NCI-H1105 (cell line): ENCODE data around the gene TRAF2.

Experiments used
- DNase-seq: peaks from one replicate; lab custom pipeline; 2025; lab: John Stamatoyannopoulos, UW

The TRAF2 gene

DNA sequence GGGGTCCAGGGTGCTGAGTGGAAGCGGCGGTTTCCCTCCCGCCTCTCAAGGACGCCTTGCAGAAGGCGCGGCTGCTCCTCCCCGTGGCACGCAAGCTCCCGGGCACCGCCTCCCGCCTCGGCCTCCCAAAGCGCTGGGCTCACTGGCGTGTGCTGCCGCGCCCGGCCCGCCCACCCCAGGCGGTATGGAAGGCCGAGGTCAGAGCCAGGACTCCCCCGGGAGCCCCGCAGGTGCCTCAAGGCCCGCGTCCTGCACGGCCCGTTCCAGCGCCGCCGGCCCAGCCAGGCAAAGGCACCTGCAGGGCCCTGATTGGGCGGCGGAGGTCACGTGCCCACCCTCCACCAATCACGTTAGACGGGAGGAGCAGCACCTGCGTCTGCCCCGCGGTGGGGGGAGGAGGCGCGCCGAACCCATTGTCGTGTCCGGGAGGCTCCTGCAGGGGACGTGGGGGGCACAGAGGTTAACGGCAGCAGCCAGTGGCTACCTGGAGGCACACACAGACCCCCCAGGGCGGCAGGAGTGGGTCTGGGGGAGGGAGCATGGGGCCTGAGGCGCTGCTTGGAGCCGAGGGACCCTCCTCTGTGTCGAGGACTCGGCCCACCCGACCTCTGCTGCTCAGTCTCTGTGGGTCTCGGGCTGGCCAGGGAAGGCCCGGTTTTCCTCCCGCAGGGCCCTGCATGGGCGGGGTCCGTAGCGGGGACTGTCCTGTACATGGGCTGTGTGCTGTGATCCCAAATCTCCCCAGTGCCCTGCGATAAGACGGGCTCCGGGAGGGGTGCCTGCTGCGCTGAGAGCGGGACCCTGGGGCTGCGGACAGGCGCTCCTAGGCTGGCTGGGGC is 63.7 kb downstream of the TRAF2 start:
- peak; percentile 94 for DNase-seq

DNA sequence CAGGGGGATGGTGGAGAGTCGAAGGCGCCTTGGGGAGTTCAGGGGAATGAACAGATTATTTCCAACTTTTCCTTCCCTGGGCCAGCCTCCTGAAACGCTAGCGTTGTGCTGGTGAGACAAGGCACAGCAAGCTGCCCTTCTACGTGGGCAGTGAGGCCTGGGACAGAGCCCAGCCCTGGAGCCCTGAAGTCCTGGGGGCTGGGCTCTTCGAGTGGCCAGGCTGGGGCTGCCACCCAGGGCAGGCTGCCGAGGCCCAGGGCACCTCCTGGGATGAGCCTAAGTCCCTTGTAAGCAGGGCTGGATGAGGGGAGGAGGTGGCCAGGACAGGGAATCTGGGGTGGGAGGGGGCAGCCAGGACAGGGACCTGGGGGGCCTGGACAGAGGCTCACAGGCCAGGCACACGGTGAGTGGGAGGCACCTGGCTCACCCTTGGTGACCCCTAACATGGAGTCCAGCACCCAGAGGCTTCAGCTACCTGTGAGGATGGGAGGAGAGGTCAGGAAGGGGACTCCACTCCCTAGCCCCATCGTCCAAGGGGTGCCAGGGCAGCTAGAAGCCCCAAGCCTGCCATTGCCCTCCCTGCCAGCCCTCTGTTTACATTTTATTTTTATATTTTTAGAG is 64.5 kb downstream of the TRAF2 start:
- DNase-seq = no peak

DNA sequence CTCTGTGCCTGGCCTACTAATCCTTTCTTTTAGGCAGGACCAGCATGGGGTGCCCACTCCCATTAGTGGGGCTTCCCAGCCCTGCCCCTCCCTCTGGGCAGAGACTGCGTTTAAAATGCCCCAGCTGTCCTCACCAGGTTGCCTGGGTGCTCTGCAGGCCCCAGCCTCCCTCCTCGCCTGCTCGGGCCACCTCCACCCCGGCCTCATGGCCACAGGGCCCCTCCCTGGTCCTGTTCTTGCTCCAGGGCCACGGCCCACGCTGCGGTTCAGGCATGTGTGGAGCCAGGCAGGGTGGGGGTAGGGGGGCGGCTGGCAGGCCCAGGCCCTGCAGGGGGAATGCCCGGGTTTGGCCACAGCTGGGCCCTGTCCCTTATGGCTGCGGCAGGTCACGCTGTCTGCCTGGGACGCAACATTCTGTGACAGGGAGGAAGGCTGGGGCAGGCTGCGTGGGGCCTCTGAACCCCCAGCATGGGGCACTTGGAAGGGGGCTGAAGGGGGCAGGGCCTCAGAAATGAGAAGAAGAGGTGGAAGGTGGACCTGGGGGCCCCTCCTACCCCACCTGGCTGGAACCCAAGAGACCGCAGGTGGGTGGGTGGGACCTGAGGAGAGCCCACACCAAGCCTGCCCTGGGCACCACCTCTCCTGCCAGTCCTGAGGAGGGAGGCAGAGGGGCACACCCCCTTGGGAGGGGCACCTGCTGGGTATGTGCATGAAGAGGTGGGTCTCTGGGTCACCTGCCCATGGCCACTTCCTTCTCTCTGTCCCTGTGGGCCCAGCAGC is 65.4 kb downstream of the TRAF2 start, which contains the start of gene LCN12:
LCN12 (plus strand) TSS at position 733 of the 780 bp plus-strand sequence. CDS start 55 bp downstream, outside the sequence.
- no peak for DNase-seq

DNA sequence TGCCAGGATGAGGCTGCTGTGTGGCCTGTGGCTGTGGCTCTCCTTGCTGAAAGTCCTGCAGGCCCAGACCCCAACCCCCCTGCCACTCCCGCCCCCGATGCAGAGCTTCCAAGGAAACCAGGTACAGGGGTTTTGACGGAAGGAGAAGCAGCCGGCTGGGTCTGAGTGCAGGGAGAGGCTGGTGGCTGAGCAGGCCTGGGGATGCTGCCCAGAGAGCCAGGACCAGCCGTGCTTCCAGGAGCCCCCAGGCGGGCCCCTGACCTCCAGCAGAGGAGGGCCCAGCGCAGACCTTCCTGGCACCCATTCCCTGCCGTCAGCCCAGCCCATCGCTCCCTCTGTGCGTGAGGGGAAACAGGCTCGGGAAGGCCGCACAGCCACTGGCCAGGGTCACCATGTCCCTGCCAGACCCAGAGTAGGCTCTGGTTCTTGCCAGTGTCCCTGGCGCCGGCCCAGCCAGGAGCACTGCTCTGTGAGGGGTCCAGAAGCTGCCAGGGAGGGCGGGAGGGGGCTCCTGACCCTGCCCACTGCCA is 66.1 kb downstream of the TRAF2 start:
- no peak for DNase-seq

DNA sequence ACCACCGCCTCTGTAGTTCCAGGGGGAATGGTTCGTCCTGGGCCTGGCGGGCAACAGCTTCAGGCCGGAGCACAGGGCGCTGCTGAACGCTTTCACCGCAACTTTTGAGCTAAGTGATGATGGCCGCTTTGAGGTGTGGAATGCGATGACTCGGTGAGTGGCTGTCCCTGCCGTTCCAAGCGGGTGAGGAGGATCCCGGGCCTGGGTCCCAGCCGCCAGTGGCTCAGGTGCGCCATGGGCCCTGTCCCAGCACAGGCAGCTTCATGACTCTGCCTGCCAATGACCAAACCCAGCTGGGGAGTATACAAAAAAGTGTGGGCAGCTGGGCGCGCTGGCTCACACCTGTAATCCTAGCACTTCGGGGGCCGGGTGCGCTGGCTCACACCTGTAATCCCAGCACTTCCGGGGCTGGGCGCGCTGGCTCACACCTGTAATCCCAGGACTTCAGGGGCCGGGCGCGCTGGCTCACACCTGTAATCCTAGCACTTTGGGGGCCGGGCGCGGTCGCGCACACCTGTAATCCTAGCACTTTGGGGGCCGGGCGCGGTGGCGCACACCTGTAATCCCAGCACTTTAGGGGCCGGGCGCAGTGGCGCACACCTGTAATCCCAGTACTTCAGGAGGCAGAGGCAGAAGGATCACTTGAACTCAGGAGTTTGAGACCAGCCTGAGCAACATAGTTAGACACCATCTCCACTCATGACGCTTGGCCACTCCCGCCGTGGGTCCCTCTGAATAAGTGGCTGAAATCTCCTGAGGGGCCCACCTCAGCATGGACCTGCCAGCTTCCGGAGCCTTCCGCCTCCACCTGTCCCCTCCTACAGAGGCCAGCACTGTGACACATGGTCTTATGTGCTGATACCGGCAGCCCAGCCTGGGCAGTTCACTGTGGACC is 66.8 kb downstream of the TRAF2 start:
- no peak for DNase-seq

DNA sequence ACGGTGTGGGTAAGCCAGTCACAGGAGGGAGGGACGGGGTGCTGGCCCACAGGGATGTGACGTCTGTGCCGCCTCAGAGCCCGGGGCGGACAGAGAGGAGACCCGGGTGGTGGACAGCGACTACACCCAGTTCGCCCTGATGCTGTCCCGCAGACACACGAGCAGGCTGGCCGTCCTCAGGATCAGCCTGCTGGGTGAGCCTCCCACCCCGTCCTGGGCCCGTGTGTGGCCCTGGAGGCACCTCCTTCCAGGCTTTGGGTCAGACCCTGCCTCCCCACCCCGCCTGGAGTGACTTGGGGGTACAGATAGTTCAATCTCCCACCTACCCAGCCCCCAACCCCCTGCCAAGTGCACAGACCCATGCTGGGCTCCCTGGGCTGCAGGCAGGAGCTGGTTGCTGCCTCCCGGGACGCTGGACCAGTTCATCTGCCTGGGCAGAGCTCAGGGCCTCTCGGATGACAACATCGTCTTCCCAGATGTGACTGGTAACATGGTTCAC is 67.5 kb downstream of the TRAF2 start:
- DNase-seq = no peak

DNA sequence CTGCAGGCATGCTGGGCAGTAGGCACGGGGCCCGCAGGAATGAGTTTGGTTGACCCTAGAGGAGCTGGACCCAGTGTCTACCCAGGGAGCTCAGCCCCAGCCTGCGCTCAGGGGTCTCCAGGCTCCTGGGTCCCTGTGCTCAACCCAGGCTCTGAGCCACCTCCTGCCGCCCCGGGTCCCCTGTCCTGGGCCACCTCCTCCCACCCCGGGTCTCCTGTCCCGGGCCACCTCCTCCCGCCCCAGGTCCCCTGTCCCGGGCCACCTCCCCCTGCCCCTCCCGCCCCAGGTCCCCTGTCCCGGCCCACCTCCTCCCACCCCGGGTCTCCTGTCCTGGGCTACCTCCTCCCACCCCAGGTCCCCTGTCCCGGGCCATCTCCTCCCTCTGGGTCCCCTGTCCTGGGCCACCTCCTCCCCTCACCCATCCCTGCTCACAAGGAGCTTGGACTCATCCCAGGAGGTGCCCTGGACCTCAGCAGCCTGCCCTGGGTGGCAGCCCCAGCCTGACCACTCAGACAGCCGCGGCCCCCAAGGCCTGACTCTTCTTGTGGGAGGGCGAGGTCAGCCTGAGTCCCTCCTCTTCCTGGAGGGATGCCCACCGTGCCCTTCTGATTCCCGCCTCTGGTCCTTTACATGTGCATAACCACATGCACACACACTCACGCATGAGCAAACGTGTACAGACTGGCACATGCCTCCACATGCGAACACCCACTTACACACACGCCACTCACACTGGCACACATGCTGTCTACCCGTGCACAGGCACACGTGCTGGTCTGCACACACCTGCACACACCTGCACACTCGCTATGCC is 68.2 kb downstream of the TRAF2 start:
- DNase-seq = no peak

DNA sequence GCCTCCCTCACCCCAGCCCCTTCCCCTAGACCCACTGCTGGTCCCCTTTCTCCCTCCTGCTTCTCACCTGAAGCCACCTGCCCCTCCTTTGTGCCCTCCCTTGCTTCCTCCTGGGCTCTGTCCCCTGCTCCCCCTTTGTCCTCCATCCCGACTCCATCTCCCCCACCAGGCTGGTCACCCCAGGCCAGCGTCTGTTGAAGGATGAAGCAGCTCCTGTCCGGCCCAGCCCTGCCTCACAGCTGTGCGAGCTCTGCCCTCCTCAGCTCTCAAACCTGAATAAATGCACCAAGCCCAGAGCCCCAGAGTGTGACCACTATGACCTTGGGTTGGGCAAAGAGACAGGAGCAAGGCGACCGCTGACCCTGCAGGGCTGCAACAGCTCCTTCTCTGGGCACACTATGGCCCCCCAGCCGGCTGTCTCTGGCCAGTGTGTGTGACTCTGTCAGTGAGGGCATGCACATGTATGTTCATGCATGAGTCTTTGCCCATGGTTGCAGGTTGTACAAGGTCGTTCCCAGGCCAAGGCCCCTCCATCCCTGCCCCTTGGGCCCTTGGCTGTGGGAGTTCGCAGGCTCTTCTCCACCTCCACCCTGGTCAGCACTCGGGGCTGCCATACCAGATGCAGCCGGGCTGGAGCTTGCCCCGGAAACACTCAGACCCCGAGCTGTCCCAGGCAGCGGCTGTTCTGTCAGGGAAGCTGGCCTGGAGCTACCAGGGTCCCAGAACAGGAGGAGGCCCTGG is 69.1 kb downstream of the TRAF2 start:
- DNase-seq = no peak

DNA sequence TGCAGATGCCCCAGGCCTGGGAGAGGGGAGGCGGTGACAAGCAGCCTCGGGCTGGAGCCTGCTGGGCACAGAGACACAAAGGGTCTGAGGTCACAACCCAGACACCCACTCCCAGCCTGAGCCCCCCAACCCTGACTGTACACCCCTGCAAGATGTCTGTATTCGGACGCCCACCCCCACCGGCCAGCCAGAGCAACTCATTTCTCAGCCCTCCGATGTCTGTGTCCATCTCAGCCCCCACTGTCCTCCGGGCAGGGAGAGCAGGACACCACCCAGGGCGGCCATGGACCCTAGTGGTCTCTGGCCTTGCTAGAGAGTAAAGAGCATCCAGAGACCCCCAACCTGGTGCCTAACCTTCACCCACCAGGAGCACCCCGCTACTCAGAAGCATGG is 69.6 kb downstream of the TRAF2 start:
- DNase-seq = no peak

DNA sequence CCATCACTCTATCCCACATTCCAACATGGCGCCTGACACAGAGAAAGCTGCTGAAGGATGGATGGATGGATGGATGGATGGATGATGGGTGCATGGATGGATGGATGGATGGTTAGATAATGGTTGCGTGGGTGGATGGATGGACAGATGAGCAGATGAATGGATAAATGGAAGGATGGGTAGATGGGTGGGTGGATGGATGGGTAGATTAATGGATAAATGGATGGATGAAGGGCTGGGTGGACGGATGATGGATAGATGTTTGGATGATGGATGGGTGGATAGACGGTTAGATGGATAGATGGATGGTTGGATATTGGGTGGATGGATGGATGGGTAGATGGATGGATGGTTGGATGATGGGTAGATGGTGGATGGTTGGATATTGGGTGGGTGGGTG is 70.3 kb downstream of the TRAF2 start:
- no peak for DNase-seq

DNA sequence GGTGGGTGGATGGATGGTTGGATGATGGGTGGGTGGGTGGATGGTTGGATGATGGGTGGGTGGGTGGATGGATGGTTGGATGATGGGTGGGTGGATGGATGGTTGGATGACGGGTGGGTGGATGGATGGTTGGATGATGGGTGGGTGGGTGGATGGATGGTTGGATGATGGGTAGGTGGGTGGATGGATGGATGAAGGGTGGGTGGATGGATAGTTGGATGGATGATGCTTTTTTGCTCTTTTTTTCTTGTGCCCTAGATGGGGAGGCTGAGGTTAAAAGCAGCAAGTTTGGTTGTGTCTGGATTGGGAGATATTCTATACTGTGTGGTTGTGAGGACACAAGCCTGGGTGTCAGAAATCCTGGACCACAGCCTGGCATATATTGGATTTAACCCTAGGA is 71.1 kb downstream of the TRAF2 start:
- no peak for DNase-seq

DNA sequence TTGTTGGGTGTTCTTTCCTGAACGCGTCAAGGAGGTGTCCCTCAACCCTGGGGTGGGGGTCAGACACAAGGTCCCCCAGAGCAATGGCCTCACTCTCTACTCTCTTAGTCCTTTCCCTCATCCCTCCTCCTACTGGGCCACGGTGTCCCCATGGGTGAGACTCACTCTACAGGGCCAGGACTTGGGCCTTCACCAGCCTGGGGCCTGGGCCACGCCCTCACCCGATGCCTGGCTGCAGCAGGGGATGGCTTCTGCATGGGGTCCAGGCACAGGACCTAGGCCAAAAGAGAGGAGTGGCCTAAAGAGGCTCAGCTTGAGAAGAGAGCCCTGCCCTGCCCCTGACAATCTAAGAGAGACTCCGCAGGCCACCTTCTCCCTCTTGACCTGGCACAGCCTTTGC is 71.6 kb downstream of the TRAF2 start:
- DNase-seq = no peak

DNA sequence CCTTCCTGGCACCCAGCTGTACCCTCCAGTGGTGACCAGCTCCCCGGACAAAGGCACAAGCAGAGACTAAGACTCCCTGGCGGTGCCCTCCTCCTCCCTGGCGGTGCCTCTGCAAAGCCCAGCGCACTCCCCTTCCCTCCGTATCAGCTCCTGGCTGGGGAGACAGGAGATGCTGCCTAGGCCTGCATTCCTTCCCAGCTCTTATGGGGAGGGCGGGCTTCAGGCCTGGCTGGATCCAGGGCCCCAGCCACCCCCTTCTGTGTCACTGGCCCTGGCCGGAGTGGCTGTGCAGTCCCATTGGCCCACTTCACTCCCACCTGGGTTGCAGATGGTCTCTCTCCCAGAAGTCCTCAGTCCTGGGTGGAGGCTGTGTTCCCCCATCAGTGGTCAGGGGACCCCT is 72.2 kb downstream of the TRAF2 start:
- DNase-seq = no peak

DNA sequence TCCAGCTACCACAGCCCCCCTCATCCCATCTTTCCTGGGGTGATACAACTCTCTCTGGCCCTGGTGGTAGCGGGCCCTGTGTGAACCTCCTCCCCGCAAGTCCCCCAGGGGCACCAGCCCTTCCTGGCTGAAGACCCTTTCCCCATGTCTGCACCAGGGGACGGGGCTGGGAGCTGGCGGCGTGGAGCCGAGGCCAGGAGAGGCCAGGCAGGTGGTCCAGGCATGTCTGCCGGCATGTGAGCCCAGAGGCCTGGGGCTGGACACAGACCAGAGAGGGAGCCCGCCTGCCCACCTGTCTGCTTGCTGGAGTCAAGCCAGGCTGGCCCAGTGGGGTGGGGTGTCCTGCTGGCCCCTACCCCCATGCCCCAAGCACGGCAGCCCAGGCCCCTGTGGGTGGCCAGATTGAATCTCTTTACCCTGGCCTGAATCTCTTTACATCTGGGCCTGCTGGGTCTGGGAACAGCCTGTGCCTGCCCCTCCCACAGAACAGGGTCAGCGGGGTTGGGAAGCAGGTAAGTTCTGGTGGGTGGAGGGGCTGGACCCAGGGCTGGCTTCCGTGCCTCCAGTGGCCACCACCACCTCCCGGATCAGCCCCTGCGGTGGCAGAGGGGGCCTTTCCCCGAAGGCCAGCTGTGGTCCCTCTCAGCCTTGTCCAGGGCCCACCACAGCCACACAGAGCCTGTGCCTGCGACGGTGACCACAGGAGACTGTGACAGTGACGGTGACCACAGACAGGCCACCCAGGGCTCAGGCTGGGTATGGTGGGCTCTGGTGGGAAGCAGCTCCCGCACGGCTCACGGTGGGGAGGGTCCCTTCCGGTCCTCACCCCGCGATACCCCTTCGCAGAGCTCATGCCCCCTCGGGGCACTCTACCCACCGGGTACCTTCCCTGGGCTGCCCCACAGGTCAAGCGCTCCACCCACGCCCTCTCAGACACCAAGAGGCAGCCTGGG is 72.9 kb downstream of the TRAF2 start:
- no peak for DNase-seq

DNA sequence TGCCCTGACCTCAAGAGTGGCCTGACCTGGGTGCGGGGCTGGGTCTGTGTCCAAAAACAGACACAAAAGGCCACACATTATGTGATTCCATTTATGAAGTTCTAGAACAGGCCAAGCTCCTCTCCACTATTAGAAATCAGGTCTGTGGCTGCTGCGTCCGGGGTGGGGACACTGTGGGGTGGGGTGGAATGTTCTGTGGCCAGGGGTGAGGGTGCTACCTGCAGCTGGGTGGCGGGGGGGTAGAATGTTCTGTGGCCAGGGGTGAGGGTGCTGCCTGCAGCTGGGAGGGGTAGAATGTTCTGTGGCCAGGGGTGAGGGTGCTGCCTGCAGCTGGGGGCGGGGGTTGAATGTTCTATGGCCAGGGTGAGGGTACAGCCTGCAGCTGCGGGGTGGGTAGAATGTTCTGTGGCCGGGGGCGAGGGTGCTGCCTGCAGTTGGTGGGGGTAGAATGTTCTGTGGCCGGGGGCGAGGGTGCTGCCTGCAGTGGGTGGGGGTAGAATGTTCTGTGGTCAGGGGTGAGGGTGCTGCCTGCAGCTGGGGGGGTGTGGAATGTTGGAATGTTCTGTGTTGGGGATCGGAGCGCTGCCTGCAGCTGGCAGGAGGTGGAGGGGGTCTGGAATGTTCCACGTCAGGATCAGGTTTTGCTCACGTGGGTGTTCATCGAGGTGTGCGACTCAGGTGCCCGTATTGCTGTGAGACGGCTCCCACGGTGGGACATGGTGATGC is 74.1 kb downstream of the TRAF2 start:
- no peak for DNase-seq

DNA sequence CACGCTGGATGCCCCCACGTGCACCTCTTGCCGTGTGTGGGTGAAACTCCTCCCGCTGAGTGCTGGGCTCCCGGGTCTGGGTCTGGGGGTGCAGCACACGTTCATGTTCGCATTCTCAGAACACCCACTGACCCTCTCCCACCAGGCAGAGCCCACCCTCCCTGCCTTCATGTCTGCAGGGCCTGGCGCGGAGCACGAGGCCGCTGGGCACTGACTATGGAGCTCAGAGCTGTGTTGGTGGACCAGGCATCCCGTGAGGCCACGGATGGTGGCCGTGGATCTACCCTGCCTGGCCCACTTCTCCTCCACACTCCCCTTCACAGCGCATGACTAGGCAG is 74.6 kb downstream of the TRAF2 start:
- DNase-seq = no peak

DNA sequence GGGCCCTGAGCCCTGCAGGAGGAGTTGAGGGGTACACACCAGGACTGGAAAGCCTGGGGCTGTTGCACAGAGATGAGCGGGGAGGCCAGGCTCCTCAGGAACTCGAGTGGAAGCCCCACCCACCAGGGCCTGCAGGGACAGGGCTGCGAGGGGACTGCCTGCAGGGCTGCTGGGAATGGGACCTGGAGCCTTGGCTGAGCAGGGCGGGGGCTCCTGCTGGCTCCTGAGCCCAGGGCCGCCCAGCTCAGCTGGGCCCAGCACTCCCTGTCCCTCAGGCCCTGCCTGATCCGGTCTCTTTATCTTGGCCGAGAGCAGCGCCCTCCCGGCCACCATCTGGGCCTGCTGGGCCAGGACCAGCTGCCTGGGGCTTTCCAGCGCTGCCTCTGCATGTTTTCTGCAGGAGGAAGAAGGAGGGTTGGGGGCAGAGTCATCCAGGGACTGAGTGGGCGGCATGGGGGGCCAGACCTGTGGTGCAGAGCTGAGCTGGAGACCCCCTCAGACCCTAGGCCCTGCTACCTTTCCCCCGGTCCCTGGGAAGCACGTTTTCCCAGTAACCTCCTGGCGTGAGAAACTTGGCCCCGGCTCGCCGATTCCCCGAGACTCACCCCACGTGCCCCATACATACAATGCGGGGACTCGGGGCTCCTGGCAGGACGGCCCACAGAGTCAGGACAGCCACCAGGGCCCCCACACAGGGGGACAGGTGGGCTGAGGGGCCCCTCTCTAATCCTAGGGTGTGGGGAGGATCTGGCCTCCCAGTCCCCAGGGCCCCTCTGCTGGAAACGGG is 75.2 kb downstream of the TRAF2 start:
- DNase-seq = no peak
